ENCODE measurements around the gene MYO1F. TPM values are rescaled to one million over a fixed set of nuclear protein-coding genes. Genes with fewer than 3 reads are reported as not detected.
"Not testable (repeated sequence)": the region's sequence is repeated elsewhere in the genome, so short reads cannot be mapped to it uniquely, and the experiment has no call there.

Gene MYO1F
- total RNA-seq, 1 donor from 2014 or later, result 9.5 TPM

DNA sequence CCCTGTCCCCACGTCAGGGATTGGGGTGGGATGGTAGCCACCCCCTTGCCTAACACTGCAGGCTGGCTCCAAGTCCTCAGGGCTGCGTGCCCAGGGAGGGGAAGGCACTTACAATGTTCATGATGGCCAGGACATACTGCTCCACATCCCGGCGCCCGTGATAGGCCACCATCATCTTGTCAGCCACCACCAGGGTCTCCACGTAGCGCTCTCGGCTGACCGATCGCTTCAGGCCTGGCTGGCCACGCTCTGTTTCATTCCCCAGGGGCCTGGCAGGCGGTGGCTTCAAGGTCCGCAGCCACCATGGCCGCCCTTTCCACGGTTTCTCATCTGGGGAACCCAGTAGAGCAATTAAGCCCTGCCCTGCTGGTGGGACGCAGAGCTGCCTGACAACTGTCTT is 23.6 kb upstream of the MYO1F start:
- no peak for DNase-seq (ENCODE audit: low spot score)
- no peak for ATAC-seq

DNA sequence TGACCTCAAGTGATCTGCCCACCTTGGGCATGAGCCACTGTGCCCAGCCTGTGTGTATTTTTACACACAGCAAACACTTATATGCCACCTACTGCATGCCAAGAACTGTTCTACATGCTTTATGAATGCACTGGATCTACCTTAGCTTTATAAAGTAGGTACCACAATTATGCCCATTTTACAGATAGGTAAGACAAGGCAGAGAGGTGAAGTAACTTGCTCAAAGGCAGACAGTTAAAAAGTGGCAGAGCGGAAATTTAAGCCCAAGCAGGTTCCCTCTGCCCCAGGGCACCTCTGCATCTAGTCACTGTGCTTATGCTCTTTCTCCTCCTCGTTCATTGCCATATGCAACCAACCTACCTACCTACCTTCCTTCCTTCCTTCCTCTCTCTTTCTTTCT is 22.8 kb upstream of the MYO1F start:
- no peak for ATAC-seq
- DNase-seq (ENCODE audit: low spot score), result no peak

DNA sequence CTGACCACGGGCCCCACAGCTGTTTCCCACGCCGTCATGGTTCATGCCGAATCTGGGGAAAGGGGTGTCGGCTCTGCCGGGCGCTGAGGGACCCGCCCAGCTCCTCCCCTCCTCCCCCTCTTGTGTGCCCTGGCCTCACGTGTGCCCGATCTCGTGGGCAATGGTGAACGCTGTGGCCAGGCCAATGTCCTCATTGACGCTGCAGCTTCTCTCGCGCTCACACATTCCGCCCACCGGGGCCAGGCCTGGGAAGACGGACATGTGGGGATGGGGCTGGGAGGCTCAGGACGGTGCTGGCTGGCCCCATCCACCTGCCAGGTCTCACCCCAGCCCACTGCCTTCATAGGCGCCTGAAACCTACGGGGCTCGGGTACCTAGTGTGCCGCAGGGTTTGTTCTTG is 18.9 kb upstream of the MYO1F start:
- DNase-seq (ENCODE audit: low spot score) (no peak), ATAC-seq (no peak)

DNA sequence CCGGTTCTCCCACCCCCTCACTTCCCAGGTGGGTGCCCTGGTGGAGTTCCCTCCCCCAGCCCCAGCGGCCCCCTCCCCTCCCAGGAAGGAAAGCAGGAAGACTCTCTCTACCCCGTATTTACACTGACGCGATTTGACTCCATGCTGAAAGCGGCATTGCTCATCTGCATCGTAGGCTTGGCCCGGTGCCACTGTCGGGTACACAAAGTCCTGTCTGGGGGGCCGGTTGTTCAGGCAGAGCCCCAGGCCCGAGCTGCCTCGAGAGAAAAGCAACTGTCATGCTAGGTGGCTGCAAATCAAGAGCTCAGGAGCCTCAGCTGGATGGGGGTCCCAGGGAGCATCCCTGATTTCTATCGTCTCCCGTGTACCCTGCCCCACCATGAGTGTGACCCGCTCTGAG is 18.4 kb upstream of the MYO1F start:
- DNase-seq (ENCODE audit: low spot score) (no peak), ATAC-seq (no peak)

DNA sequence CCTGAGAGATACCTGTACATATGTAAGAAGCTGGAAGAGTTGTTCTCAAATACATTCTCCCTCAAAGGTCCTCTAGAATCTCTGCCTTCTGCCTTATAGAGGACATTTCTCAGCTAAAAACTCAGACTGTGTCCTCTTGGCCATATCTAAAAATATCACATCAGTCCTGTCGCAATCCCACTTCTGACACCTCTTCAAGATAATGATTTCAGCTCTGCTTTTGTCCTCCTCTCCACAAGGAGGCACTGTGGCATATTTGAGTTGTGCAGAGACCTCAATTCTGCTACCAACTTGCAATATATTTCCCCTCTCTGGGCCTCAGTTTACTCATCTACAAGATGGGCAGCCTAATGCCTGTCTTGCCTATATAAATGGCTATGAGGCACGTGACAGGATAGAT is 16.7 kb upstream of the MYO1F start:
- DNase-seq (ENCODE audit: low spot score) (no peak), ATAC-seq (no peak)

DNA sequence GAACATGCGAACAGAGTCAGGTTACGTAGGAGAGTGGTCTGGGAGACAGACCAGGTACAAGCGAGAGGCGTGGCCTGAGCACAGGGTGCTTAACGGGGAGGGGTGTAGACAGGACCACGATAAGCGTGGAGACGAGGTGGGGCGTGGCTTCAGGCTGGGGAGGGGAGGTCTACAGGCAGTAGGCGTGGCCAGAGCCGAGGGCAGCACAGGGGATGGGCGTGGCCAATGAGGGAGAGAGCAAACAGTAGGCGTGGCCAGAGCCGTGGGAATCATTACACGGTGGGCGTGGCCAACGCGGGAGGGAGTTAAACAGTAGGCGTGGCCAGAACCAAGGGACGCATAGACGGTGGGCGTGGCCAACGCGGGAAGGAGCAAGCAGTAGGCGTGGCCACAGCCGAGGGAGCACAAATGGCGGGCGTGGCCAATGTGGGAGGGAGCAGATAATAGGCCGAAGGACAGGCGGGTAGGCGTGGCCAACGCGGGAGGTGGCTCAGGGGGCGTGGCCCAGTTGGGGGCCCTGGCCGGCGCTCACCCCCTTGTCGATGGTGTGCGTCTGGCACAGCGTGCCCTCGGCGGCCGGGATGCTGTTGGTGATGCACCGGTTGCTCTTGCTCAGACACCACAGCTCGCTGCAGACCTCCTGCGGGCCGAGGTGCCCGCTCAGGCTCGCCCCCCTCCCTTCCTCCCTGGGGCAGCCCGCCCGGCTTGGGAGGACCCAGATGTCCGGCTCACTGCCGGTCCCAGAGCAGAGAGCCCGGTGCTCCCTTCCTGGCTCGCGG is 15.2 kb upstream of the MYO1F start:
- ATAC-seq (peak; percentile 84), DNase-seq (ENCODE audit: low spot score) (peak; percentile 90)

DNA sequence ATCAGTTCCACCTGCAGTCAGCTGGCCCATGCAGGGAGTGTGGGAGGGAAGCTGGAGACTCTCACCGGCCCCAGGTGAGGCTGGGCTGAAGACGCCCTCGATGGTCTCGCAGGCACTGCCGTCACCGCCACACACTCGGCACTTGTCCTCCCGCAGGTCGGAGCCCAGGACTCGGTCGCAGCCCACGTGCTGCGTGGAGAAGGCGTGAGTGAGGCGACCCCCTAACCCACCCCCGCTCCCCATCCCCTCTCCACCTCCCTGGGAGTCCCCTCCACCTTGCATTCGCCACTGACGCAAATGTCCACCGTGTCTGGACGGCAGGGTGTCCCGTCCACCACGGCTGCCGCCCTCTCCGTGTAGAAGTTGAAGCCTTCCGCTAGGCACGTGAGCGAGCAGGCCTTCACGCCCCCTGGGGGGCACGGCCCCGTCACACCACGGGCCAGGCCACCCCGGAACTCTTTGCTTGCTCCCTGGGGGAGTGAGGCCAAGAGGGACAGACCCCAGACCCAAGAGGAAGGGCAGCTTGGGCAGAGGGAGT is 12.0 kb upstream of the MYO1F start:
- ATAC-seq, result no peak
- DNase-seq (ENCODE audit: low spot score), result no peak

DNA sequence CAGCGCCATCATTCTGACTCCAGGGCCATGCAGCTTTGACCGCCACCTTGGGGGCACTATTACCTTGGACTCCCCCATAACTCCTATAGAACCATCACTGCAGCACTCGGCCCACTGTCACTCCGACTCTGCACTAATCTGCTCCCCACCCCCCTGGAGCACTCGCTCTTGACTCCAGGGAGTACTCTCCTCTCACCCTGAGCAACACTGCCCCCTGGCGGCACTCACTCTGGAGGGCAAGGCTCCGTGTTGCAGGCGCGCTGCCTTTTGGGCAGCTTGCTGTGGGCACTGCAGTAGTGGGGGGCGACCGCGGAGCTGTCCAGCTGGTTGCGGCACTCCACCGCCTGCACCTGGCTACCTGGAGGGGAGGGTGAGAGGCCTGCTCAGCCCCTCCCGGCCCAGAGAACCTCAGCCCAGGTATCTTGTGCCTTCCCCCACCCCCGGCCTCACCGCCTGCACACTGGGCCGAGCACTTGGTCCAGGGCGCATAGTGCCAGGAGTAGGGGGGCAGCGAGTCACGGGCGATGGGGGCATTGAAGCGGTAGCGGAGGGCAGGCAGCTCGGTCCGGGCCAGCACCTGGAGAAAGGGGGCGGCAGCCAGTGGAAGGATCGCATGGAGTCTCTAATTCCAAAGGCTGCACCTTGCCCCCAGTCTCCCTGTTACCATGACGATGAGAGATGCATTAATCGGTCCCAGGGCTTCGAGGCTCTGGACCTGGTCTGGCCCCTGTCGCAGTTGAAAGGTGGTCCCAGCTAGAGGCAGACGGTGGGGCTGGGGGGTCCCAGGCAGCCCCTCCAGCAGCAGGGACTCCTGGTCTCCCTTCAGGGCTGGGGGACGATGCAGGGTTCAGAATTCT is 8.9 kb upstream of the MYO1F start:
- DNase-seq (ENCODE audit: low spot score) (no peak), ATAC-seq (peak; percentile 63)

DNA sequence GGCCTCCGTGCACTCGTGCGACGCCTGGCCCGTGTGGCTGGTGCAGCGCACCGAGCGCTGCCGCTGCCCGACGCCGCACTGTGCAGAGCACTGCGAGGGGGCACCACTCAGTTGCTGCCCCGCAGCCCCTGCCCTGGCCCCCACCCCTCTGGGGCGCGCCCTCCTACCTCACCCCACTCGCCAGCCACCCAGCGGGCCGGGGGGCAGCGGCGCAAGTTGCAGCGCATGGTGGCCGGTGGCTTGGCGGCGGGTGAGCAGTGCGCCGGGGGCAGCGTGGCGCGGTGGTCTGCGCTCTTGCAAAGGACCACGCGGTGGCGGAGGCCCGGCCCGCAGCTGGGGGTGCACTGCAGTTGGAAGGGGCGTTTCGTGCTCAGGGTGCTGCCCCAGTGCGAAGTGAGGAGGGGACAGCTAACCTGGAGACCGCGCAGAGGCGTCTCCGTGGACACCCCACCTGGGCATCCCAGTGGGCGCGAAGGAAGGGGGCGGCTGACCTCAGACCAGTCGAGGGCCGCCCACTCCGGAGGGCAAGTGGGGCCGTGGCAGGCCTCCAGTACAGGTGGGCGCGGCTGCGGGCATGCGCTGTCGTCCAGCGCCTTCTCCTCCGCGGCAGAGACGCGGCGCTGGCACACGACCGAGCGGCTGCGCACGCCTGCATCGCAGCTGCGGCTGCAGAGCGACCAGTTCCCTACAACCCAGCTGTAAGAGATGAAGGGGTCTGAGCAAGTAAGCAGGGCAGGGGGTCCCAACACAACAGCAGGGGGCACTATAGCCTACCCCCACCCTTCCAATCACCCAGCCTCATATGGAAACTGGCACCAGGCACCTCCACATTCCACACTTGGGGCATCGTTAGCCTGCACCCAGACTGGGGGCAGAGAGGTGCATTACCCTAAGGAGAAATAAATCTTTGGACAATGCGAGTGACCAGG is 8.0 kb upstream of the MYO1F start:
- DNase-seq (ENCODE audit: low spot score) (no peak), ATAC-seq (no peak)

DNA sequence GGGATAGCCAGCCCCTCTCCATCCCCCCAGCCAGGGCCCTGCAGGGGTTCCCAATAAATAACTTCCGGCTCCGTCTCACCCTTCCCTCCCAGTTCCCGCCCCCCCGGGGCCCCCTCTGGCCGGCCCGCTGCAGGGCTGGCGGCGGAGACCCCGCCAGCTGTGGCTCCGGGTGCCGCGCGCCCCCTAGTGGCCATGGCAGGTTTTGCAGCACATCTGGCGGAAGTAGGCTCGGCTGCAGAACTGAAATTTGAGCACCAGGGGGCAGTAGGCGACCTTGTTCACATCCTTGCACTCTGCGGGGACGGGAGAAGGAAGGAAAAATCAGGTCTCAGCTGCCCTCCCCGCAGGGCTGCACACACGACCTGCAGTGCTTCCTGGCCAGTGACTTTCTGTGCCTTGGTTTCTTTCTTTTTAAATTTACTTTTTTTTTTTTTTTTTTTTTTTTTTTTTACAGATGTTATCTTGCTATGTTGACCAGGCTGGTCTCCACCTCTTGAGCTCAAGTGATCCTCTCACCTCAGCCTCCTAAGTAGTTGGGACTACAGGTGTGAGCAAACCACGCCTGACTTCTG is 3.6 kb upstream of the MYO1F start:
- DNase-seq (ENCODE audit: low spot score) (peak; percentile 83), ATAC-seq (peak; percentile 90)

DNA sequence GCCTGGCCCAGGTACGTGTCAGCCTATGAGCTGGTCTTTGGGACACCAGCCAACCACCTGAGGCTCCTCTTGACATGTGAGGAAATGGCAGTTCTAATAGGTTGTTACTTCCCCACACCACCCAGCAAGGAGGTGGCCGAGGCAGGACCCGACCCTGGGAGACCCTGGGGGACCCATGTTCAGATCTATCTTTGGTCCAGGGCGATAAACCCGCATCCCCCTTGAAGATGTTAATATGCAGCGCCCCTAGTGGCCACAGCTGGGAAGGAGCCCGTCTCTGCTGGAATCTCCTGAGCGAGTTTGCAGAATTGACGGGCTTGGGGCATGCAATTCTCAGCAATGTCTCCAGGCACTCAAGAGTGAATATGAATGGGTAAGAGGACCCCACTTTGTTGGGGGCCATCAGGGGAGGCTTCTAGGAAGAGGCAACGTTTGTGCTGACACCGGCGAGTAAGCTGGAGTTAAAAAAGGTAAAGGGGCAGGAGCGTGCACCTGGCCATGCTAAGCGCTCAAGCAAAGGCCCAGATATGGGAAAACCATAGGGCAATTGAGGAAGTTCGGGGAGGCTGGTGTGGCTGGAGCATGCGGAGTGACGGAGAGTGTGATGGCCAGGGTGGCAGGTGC is 1.5 kb upstream of the MYO1F start:
- DNase-seq (ENCODE audit: low spot score) (peak; percentile 71), ATAC-seq (peak; percentile 71)

DNA sequence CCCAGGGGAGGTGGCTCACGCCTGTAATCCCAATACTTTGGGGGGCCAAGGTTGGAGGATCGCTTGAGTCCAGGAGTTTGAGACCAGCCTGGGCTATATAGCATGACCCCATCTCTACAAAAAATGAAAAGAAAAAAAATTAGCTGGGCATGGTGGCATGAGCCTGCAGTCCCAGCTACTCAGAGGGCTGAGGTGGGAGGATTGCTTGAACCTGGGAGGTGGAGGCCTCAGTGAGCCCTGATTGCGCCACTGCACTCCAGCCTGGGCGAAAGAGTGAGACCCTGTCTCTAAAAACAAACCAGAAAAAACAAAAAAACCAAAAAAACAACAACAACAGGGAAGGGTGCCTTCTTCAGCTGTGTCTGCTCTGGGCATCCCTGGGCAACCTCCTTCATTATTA is 499 bp upstream of the MYO1F start:
- DNase-seq (ENCODE audit: low spot score) (no peak), ATAC-seq (no peak)

DNA sequence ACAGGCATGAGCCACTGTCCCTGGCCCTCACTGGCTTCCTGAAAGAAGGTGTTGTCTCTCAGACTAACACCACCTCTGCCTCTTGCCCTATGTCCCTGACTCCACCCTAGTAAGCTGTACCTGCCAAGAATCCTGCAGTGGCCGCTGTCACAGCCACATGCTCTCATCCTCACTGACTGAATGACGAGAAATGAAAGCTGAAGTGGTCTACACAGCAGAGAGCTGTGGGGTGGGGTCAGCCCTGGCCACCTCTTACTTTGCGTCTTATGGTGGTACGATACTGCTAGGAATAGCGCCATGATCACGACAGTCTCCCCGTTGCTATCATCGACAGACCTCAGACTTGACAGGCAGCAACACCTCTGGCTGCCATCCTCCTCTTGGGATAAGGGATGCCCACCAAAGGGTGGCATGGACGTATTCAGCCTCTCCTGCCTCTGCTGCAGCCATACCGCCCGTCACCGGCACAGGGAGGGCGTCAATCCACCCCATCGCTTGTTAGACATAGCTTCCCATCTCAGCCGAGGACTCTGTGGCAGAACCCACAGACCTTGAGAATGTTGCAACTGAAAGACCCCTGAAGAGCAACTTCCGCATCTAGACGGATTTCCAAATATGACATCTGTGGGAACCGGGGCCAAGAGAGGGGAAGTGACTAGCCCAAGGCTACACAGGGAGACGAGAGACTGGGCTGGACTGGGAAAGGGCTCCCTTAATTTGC is 809 bp downstream of the MYO1F start:
- DNase-seq (ENCODE audit: low spot score) (no peak), ATAC-seq (peak; percentile 41)

DNA sequence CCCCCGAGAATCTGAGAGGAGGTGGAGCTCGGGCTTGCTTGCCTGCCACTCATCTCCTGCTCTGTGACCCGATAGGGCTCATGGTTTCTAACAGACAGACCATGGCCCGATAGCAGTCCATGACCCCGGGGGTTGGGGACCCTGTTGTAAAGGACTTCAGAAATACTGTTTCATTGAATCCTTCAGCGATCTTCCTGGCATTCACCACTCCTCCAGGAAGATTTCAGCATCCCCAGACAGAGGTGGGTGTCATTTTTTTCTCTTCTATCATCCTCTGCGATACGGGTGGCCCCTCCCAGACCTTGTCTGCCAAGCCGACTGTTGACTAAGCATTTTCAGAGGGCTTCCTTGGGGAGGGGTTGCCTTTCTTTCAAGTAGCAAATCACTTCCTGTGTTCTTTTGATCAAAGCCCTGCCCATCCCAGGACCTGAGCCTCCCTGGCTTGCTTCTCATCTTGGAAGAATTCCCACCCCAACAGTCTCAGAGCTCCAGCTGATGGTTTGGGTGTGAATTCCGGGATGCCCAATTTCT is 1.7 kb downstream of the MYO1F start:
- ATAC-seq, result no peak
- DNase-seq (ENCODE audit: low spot score), result no peak

DNA sequence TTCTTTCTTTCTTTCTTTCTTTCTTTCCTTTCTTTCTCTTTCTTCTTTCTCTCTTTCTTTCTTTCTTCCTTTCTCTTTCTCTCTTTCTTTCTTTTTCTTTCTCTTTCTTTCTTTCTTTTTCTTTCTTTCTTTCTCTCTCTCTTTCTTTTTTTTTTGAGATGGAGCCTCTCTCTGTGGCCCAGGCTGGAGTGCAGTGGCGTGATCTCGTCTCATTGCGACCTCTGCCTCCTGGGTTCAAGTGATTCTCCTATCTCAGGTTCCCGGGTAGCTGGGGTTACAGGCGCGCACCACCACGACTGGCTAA is 2.7 kb downstream of the MYO1F start:
- DNase-seq (ENCODE audit: low spot score); ATAC-seq: not testable (repeated sequence)

DNA sequence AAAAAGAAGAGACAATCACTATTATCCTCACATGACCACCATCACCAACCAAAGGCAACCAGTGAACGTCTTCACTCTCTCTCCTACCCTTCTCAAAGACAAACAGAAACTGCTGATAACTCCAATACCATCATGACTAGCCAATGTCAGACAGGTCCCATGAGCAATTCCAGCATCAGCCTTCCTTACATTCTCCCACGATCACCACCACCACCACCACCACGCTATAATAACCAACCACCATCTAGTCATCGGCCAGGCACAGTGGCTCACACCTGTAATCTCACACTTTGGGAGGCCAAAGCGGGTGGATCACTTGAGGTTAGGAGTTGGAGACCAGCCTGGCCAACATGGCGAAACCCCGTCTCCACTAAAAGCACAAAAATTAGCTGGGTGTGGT is 3.9 kb downstream of the MYO1F start:
- DNase-seq (ENCODE audit: low spot score), result no peak
- no peak for ATAC-seq

DNA sequence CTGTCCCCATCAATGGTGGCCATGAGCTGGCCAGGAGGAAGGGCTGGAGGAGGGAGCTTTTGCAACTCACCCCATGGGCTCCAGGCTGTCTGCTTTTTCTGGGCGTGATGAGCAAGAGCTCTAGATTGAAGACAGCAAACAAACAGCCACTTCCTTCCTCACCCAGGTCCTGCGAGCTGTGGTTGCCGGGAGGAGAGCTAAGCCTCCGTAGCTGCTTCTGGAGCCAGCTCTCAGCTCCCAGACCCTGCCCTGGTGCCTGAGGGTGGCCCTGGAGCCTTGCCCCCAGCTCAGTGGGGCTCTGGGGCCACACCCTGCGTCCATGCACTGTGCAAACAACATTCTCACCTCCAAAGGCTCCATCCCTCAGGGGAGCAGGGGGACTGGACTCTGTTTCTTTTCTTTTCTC is 6.2 kb downstream of the MYO1F start:
- no peak for DNase-seq (ENCODE audit: low spot score)
- ATAC-seq, result peak; percentile 66

DNA sequence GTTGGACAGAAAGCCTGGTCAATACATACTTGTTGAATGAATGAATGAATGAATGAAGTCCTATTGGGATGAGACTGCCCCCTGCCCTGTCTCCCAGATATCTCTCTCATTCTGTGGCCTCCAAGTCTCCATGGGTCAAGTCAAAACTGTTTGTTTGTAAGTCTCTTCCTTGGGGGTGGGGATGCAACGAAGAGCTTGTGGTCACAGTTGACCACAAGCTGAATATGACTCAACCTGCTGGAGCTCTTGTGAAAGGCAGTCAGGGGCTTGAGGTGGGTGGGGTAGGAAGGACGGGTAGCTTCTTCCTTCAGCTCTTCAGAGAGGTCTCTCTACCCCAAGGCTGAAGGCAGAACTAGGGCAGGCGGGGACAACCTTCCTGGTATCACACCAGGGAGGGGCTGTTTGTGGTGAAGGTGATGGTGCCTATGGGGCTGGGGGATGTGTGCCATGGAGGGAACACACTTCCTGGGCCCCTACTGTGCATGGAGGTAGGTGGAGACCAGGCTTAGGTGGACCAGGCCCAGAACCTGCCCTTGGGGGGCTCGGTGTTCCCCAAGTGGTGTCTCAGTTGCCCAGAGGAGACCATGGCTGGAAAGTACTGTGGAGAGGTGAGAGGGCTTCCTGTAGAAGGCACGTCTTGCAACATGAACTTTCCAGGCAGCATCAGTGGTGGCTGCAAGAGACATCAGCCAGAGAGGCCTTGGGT is 8.0 kb downstream of the MYO1F start:
- DNase-seq (ENCODE audit: low spot score) (peak; percentile 52), ATAC-seq (peak; percentile 61)

All from left lobe of liver (tissue), 2 donors.